Neutrophil (primary cell): ENCODE data around the gene ODAD4.
A peak's percentile ranks its signal among the peaks of the same experiment; 100 is the strongest.
"Not testable (repeated sequence)": the region's sequence is repeated elsewhere in the genome, so short reads cannot be mapped to it uniquely, and the experiment has no call there.

ENCODE experiments used
- H3K27ac ChIP-seq: fragments of 200-600 bp; sonication (generic); 2 replicates; pipeline ENCODE4 v1.5.1; 2016; ENCODE audit warnings: mild to moderate bottlenecking, moderate library complexity
- H3K27me3 ChIP-seq: fragments of 200-600 bp; sonication (generic); 2 replicates; pipeline ENCODE4 v1.6.0; 2016; ENCODE audit warnings: mild to moderate bottlenecking
- H3K36me3 ChIP-seq: fragments of 200-600 bp; sonication (generic); 2 replicates; pipeline ENCODE4 v1.5.1; 2017
- H3K4me1 ChIP-seq, 2 experiments: fragments of 200-600 bp in 1 of 2; sonication (generic) in 1 of 2; 1 replicate in 1 of 2; 2 replicates in 1 of 2; pipeline versions ENCODE4 v1.5.1 to v1.6.1; 2013 to 2016; ENCODE audit warnings: low read depth in 1 of 2, low read length in 1 of 2, mild to moderate bottlenecking in 1 of 2, moderate library complexity in 1 of 2; ENCODE audit not compliant: control insufficient read depth in 1 of 2, insufficient read depth in 1 of 2
- H3K4me3 ChIP-seq, 2 experiments: fragments of 200-600 bp in 1 of 2; sonication (generic) in 1 of 2; 1 replicate in 1 of 2; 2 replicates in 1 of 2; pipeline ENCODE4 v1.5.1; 2013 to 2016; ENCODE audit warnings: low read depth in 1 of 2, low read length in 1 of 2, mild to moderate bottlenecking in 1 of 2, moderate library complexity in 1 of 2
- H3K9me3 ChIP-seq: fragments of 200-600 bp; sonication (generic); 2 replicates; pipeline ENCODE4 v1.5.1; 2016
- TF ChIP-seq, protein P1 (sequence below): fragments of 200-600 bp; sonication (generic); IDR thresholded peaks from 2 replicates; pipeline ENCODE4 v1.5.1; 2016; ENCODE audit warnings: antibody characterized with exemption

The ODAD4 gene

DNA sequence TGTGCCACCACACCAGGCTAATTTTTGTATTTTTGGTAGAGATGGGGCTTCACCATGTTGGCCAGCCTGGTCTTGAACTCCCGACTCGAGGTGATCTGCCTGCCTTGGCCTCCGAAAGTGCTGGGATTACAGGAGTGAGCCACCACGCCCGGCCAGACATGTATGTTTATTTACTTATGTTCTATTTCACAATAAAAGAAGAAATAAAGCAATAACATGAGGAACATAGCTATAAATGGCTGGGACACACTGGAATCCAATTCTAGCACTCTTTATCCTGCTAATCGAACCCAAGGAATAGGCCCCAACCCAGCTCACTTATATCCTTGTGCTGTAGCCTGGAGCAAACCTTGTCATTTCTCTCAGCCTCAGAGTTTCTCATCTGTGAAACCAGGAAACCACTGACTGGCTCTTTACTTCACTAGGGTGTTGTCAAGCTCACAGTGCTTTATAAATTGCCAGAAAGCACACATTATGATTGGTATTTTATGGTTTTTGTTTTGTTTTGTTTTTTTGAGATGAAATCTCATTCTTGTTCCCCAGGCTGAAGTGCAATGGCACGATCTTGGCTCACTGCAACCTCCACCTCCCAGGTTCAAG, 4.3 kb upstream of the ODAD4 start:
- Histone ChIP-seq H3K27me3 (no peaks in the 10 kb centered on the region), H3K27ac (no peak overlapping the region), H3K36me3 (no peaks in the 10 kb centered on the region), H3K4me1 (peaks cover 14 to 19% of the 10 kb centered on the region in 2 experiments), H3K4me3 (no peak overlapping the region), H3K9me3 (no peaks in the 10 kb centered on the region)
- TF ChIP-seq, protein P1, sequence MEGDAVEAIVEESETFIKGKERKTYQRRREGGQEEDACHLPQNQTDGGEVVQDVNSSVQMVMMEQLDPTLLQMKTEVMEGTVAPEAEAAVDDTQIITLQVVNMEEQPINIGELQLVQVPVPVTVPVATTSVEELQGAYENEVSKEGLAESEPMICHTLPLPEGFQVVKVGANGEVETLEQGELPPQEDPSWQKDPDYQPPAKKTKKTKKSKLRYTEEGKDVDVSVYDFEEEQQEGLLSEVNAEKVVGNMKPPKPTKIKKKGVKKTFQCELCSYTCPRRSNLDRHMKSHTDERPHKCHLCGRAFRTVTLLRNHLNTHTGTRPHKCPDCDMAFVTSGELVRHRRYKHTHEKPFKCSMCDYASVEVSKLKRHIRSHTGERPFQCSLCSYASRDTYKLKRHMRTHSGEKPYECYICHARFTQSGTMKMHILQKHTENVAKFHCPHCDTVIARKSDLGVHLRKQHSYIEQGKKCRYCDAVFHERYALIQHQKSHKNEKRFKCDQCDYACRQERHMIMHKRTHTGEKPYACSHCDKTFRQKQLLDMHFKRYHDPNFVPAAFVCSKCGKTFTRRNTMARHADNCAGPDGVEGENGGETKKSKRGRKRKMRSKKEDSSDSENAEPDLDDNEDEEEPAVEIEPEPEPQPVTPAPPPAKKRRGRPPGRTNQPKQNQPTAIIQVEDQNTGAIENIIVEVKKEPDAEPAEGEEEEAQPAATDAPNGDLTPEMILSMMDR, result no peak

DNA sequence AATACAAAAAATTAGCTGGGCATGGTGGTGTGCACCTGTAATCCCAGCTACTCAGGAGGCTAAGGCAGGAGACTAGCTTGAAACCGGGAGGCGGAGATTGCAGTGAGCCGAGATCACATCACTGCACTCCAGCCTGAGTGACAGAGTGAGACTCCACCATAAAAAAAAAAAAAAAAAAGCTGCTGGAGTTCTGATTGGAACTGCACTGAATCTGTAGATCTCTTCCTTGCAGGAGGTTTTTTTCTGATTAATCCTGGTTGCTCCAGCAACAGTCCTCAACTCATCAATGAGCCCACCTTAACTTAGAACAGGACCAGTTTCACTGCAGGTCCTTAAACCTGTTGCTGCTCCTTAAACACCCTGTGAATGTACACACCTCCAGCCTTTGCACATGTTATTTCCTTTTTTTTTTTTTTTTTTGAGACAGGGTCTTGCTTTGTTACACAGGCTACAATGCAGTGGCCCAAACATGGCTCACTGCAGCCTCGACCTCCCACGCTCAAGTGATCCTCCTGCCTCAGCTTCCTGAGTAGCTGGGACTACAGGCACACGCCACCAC, 1.6 kb upstream of the ODAD4 start:
- TF ChIP-seq, protein P1, result no peak
- H3K27me3 ChIP-seq, result no peaks in the 10 kb centered on the region
- no peaks in the 10 kb centered on the region for H3K9me3 ChIP-seq
- H3K27ac ChIP-seq, result no peak overlapping the region
- H3K4me3 ChIP-seq, result no peak overlapping the region
- H3K4me1 ChIP-seq, result peaks cover 28 to 37% of the 10 kb centered on the region in 2 experiments
- H3K36me3 ChIP-seq, result no peaks in the 10 kb centered on the region

DNA sequence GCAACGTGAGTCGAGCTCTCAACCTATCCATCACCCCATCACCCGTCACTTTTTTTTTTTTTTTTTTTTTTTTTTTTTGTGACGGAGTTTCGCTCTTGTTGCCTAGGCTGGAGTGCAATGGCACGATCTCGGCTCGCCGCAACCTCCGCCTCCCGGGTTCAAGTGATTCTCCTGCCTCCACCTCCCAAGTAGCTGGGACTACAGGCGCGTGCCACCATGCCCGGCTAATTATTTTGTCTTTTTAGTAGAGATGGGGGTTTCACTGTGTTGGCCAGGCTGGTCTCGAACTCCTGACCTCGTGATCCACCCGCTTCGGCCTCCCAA, 378 bp downstream of the ODAD4 start:
- peaks cover 28 to 37% of the 10 kb centered on the region in 2 experiments for H3K4me1 ChIP-seq
- not testable (repeated sequence) for H3K36me3 ChIP-seq, H3K9me3 ChIP-seq, H3K27me3 ChIP-seq
- H3K4me3 ChIP-seq, result peak overlapping the region; percentile 66 to 72
- peak overlapping the region; percentile 82 for H3K27ac ChIP-seq

DNA sequence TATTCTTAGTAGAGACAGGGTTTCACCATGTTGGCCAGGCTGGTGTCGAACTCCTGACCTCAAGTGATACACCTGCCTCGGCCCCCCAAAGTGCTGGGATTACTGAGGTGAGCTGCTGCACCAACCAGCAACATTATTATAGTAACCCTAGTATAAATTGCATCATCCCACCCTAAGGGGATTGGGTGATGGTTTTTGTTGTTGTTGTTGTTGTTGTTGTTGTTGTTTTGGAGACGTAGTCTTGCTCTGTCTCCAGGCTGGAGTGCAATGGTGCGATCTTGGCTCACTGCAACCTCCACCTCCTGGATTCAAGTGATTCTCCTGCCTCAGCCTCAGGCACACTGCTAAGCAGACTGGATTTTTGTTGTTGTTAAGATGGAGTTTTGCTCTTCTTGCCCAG, 1.3 kb downstream of the ODAD4 start:
- H3K27ac ChIP-seq, H3K4me3 ChIP-seq, H3K36me3 ChIP-seq, H3K27me3 ChIP-seq, H3K9me3 ChIP-seq: not testable (repeated sequence)
- peaks cover 28 to 37% of the 10 kb centered on the region in 2 experiments for H3K4me1 ChIP-seq

DNA sequence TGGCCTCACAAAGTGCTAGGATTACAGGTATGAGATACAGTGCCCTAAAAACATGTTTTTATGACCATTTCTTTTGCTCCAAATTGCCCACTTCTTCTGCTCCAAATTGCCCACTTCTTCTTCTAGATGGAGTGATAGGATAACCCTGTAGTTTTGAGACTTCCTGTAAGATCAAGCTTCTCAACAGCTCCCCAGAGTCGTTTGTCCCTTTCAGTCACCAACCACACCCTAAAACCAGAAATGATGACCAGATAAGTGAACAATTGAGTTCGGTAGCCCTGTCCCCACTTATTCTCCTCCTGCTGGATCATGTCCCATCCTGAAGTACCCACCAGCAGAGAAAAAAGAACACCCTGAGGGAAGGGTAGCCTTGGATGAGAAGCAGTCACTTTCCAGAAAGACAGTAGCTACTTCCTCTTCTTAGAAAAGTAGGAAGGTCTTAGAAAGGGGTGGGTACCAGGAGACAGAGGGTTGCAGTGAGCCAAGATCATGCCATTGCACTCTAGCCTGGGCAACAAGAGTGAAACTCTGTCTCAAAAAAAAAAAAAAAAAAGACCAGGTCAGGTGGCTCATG, 2.5 kb downstream of the ODAD4 start:
- Histone ChIP-seq H3K4me1 (peaks cover 28 to 37% of the 10 kb centered on the region in 2 experiments), H3K4me3 (no peak overlapping the region), H3K27ac (peak overlapping the region; percentile 74), H3K9me3 (no peaks in the 10 kb centered on the region), H3K27me3 (no peaks in the 10 kb centered on the region), H3K36me3 (no peaks in the 10 kb centered on the region)
- TF ChIP-seq, protein P1, result no peak

DNA sequence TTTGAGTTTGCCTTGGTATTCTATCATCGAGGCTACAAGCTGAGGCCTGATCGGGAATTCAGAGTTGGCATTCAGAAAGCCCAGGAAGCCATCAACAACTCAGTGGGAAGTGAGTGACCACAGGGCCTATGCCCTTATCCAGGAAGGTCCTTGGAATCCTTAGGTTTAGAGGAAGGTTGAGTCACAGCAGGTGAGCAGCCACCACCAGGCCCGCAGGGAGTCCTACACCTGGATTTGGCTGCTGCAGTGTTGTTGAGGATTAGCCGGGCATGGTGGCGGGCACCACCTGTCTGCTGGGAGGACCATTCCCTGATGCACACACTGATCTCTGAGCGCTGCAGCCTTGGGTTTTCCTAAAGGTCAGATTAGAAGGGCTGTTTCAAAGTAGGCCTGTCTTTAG, 5.2 kb downstream of the ODAD4 start:
- Histone ChIP-seq H3K4me3 (no peak overlapping the region), H3K4me1 (peaks cover 18 to 23% of the 10 kb centered on the region in 2 experiments), H3K9me3 (no peaks in the 10 kb centered on the region), H3K27ac (no peak overlapping the region), H3K36me3 (no peaks in the 10 kb centered on the region), H3K27me3 (no peaks in the 10 kb centered on the region)
- TF ChIP-seq, protein P1, result no peak
